Measurements from ENCODE around the gene LACC1. TPM values are rescaled to one million over a fixed set of nuclear protein-coding genes. Genes with fewer than 3 reads are reported as not detected.

LACC1 gene
- total and polyA plus RNA-seq, 5 donors = 6.0 to 13.4 (median 7.4) TPM

DNA sequence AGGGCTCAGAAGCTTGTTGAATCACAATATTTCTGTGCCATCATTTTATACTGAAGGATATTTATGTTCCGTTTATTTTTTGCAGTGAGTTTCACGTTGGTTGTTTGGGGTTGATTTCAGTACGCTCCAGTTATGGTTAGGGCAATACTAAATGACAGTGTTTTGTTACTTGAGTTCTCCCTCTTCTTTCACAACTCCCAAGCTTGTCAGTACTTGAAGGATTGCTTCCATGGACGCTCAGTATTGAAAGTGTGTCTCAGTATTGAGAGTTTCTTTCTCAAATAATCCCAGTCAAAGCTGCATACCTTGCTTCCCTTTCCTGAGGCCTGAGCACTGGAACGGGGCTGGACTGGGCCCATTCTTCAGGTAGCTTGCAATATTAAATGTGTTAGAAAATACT is 38.9 kb downstream of the LACC1 start:
- Histone ChIP-seq H3K27me3 (ENCODE audit: control insufficient read depth, insufficient read depth) (no peaks in the 10 kb centered on the region), H3K4me3 (ENCODE audit: low read length) (no peak overlapping the region), H3K9me3 (ENCODE audit: control insufficient read depth, low read length) (no peaks in the 10 kb centered on the region), H3K27ac (ENCODE audit: low read length) (no peak overlapping the region), H3K4me1 (ENCODE audit: control insufficient read depth, insufficient read depth, low read length) (no peaks in the 10 kb centered on the region)
- intact Hi-C loops (cut with DNase I) = loop anchor here in 2 of 4 donors (10.0 kb wide), 2 partner anchors 106 to 126 kb away; no protein-coding TSS in a partner anchor
- 89% methylated on average over 5 of the region's 5 CpGs for WGBS
- ATAC-seq = no peak
- DNase-seq = no peak

GRCh38 chr13:43920965-43921674 is 41.4 kb downstream of the LACC1 start:
- Histone ChIP-seq H3K4me1 (ENCODE audit: control insufficient read depth, insufficient read depth, low read length) (no peaks in the 10 kb centered on the region), H3K4me3 (ENCODE audit: low read length) (no peak overlapping the region), H3K27ac (ENCODE audit: low read length) (no peak overlapping the region), H3K27me3 (ENCODE audit: control insufficient read depth, insufficient read depth) (no peaks in the 10 kb centered on the region), H3K9me3 (ENCODE audit: control insufficient read depth, low read length) (no peaks in the 10 kb centered on the region)
- no peak for ATAC-seq
- DNase-seq = no peak
- WGBS = 100% methylated on average over 1 of the region's 1 CpG
- intact Hi-C loops (cut with DNase I) = no loop called here

DNA sequence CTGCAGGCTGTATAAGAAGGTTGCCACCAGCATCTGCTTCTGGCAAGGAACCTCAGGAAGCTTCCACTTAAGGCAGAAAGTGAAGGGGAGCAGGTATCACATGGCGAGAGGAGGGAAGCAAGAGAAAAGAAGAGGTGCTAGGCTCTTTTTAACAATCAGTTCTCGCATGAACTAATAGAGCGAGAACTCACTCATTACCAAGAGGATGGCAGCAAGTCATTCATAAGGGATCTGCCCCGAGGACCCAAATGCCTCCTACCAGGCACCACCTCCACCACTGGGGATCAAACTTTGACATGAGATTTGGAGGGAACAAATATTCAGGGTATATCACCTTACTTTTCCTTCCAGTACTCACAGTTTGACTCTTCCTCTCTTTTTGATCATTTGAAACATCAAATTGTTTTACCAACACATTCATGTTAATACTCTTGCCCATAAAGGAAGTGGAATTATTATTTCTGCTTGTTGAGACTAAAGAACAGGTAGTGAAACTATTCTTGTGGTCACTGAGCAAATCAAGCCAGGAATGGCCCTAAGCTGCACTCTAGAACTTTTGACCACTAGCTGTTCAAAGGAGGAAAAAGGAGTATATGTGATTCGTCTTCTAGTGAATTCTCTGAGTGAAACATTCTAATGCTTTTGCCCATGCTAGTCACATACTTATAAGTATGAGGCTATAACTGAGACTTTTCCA is 45.0 kb downstream of the LACC1 start:
- no peaks in the 10 kb centered on the region for H3K4me1 ChIP-seq (ENCODE audit: control insufficient read depth, insufficient read depth, low read length)
- H3K27me3 ChIP-seq (ENCODE audit: control insufficient read depth, insufficient read depth) = no peaks in the 10 kb centered on the region
- ATAC-seq (no peak), DNase-seq (no peak)
- H3K27ac ChIP-seq (ENCODE audit: low read length) = no peak overlapping the region
- intact Hi-C loops (cut with DNase I) = no loop called here
- no peaks in the 10 kb centered on the region for H3K9me3 ChIP-seq (ENCODE audit: control insufficient read depth, low read length)
- WGBS = 92% methylated on average over 5 of the region's 5 CpGs
- H3K4me3 ChIP-seq (ENCODE audit: low read length) = no peak overlapping the region

- Histone ChIP-seq H3K4me3 (ENCODE audit: low read length) (no peak overlapping the region), H3K4me1 (ENCODE audit: control insufficient read depth, insufficient read depth, low read length) (no peaks in the 10 kb centered on the region), H3K27me3 (ENCODE audit: control insufficient read depth, insufficient read depth) (no peaks in the 10 kb centered on the region), H3K27ac (ENCODE audit: low read length) (no peak overlapping the region), H3K9me3 (ENCODE audit: control insufficient read depth, low read length) (no peaks in the 10 kb centered on the region)
- 93% methylated on average over 1 of the region's 1 CpG for WGBS
- DNase-seq = no peak
- no peak for ATAC-seq
- intact Hi-C loops (cut with DNase I) = no loop called here
Observed at GRCh38 chr13:43929947-43930346, 50.2 kb downstream of the LACC1 start.

DNA sequence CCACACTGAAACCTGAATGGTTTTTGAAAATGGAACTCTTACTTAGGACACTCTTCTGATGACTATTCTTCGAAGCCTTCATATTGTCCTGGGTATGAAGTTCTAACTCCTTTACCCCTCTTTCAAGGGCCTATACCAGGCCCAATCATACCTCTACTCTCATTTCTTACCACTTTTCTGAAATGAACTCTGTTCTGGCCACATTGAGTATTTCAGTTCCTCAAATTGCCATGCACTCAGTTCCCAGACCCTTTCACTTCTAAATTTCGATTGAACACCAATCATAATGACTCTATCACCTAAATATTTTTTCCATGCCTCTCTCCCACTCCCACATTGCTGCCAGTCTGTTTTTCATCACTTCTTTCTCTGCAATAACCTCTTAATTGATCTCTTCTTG is 53.7 kb downstream of the LACC1 start:
- ATAC-seq (no peak), DNase-seq (no peak)
- Histone ChIP-seq H3K27me3 (ENCODE audit: control insufficient read depth, insufficient read depth) (no peaks in the 10 kb centered on the region), H3K27ac (ENCODE audit: low read length) (no peak overlapping the region), H3K9me3 (ENCODE audit: control insufficient read depth, low read length) (no peaks in the 10 kb centered on the region), H3K4me1 (ENCODE audit: control insufficient read depth, insufficient read depth, low read length) (peaks cover 2% of the 10 kb centered on the region), H3K4me3 (ENCODE audit: low read length) (no peak overlapping the region)
- WGBS = 81% methylated on average over 2 of the region's 2 CpGs
- intact Hi-C loops (cut with DNase I) = no loop called here

- intact Hi-C loops (cut with DNase I) = no loop called here
- H3K9me3 ChIP-seq (ENCODE audit: control insufficient read depth, low read length) = no peaks in the 10 kb centered on the region
- H3K27ac ChIP-seq (ENCODE audit: low read length) = no peak overlapping the region
- no peak overlapping the region for H3K4me3 ChIP-seq (ENCODE audit: low read length)
- H3K27me3 ChIP-seq (ENCODE audit: control insufficient read depth, insufficient read depth) = no peaks in the 10 kb centered on the region
- DNase-seq = no peak
- ATAC-seq = no peak
- H3K4me1 ChIP-seq (ENCODE audit: control insufficient read depth, insufficient read depth, low read length) = peaks cover 2% of the 10 kb centered on the region
Observed at GRCh38 chr13:43934273-43934672, 54.6 kb downstream of the LACC1 start.

DNA sequence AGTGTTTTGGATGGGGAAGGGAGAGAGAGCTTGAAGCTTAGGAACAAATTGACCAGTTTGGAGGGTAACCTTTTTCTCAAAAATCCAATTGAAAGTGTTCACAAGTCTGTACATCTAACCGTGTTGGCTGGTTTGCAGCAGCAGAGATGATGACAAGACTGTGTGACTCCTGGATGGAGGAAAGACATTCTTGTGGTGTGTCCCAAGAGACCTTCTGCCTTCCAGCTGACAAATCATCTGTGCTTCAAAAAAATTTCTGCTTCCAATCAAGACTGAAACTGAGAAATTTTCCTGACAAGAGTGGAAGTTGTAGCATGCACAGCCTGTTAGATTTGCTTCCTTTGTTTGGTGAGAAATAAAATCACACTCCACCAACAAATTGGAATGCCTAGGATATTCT is 56.2 kb downstream of the LACC1 start:
- intact Hi-C loops (cut with DNase I) = no loop called here
- 49% methylated on average over 1 of the region's 1 CpG for WGBS
- no peaks in the 10 kb centered on the region for H3K27me3 ChIP-seq (ENCODE audit: control insufficient read depth, insufficient read depth)
- no peak overlapping the region for H3K27ac ChIP-seq (ENCODE audit: low read length)
- peaks cover 2% of the 10 kb centered on the region for H3K4me1 ChIP-seq (ENCODE audit: control insufficient read depth, insufficient read depth, low read length)
- ATAC-seq (no peak), DNase-seq (no peak)
- no peaks in the 10 kb centered on the region for H3K9me3 ChIP-seq (ENCODE audit: control insufficient read depth, low read length)
- H3K4me3 ChIP-seq (ENCODE audit: low read length) = no peak overlapping the region

DNA sequence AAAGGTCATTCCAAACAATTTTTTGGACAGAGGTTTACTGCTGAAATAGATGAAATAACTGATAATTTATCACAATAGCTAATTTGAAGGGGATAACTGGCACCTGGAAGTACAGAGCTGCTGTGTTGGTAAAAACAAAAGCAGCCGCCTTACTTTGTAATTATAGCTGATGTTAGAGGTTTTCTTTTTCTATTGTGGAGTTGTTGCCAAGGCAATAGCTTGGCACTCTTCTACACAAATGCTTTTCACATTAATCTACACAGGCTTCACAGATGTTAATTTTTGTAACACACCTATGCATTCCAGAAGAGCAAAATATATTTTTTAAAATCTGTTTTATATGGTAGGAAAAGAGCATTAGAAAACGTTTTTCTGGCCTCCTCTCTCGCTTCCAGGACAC is 56.9 kb downstream of the LACC1 start:
- DNase-seq = no peak
- H3K4me3 ChIP-seq (ENCODE audit: low read length) = no peak overlapping the region
- H3K27me3 ChIP-seq (ENCODE audit: control insufficient read depth, insufficient read depth) = no peaks in the 10 kb centered on the region
- intact Hi-C loops (cut with DNase I) = no loop called here
- peaks cover 2% of the 10 kb centered on the region for H3K4me1 ChIP-seq (ENCODE audit: control insufficient read depth, insufficient read depth, low read length)
- H3K9me3 ChIP-seq (ENCODE audit: control insufficient read depth, low read length) = no peaks in the 10 kb centered on the region
- WGBS = 51% methylated on average over 3 of the region's 3 CpGs
- H3K27ac ChIP-seq (ENCODE audit: low read length) = no peak overlapping the region
- ATAC-seq = no peak

DNA sequence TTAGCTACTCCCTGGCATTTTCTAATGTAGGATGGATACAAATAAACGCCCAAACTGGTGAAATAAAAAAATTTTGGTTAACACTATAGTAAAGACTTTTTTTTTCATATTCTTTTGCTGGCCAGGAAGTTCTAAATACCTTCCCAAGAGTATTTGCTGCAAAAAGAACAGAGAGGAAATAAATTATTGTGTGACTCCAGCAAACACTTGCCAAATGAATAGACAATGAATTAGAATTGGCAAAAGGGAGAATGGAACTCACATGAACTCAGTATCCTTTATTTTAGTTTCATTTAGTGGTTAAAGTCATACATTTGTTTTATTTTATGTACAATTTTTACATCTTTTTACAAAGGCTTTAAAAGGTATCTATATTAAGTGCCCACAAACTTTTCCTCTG is 58.1 kb downstream of the LACC1 start:
- intact Hi-C loops (cut with DNase I) = no loop called here
- no peaks in the 10 kb centered on the region for H3K27me3 ChIP-seq (ENCODE audit: control insufficient read depth, insufficient read depth)
- ATAC-seq = no peak

GRCh38 chr13:43938449-43938848 is 58.7 kb downstream of the LACC1 start:
- no peak overlapping the region for H3K4me3 ChIP-seq (ENCODE audit: low read length)
- ATAC-seq (no peak), DNase-seq (no peak)
- intact Hi-C loops (cut with DNase I) = no loop called here
- no peaks in the 10 kb centered on the region for H3K27me3 ChIP-seq (ENCODE audit: control insufficient read depth, insufficient read depth)
- 77% methylated on average over 1 of the region's 1 CpG for WGBS
- H3K27ac ChIP-seq (ENCODE audit: low read length) = no peak overlapping the region
- peaks cover 2% of the 10 kb centered on the region for H3K4me1 ChIP-seq (ENCODE audit: control insufficient read depth, insufficient read depth, low read length)
- H3K9me3 ChIP-seq (ENCODE audit: control insufficient read depth, low read length) = no peaks in the 10 kb centered on the region

More for the DNA sequence above, 58.1 kb downstream of the LACC1 start:
- 54% methylated on average over 1 of the region's 1 CpG for WGBS
- DNase-seq = no peak
- H3K4me3 ChIP-seq (ENCODE audit: low read length) = no peak overlapping the region
- no peak overlapping the region for H3K27ac ChIP-seq (ENCODE audit: low read length)
- H3K9me3 ChIP-seq (ENCODE audit: control insufficient read depth, low read length) = no peaks in the 10 kb centered on the region
- peaks cover 2% of the 10 kb centered on the region for H3K4me1 ChIP-seq (ENCODE audit: control insufficient read depth, insufficient read depth, low read length)

DNA sequence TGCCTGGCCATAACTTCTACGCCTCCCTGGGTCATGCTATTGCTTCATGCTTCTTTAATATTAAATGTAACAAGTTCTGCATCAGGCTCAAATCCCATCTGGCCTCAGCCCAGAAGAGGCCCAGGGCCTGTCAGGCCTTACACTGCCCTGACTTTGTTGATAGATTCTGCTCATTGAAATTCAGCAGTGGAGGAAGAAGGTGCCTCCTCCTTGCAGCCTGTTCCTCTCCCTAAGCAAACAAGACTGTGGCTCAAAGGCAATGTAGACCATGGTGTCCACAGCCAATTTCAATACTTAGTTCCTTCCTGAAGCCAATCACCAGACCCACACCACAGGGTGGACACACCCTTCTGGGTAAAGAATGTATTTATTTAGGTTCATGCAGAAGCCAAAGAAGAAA is 59.4 kb downstream of the LACC1 start:
- no peaks in the 10 kb centered on the region for H3K9me3 ChIP-seq (ENCODE audit: control insufficient read depth, low read length)
- no peaks in the 10 kb centered on the region for H3K27me3 ChIP-seq (ENCODE audit: control insufficient read depth, insufficient read depth)
- no peak overlapping the region for H3K27ac ChIP-seq (ENCODE audit: low read length)
- DNase-seq (peak in 1 of 3 donors; percentile 45), ATAC-seq (peak; percentile 75 to 90)
- peaks cover 2% of the 10 kb centered on the region for H3K4me1 ChIP-seq (ENCODE audit: control insufficient read depth, insufficient read depth, low read length)
- intact Hi-C loops (cut with DNase I) = no loop called here
- WGBS = 96% methylated on average over 1 of the region's 1 CpG
- H3K4me3 ChIP-seq (ENCODE audit: low read length) = no peak overlapping the region
